Measurements from ENCODE around the gene HAUS3. TPM values are rescaled to one million over a fixed set of nuclear protein-coding genes. Genes with fewer than 3 reads are reported as not detected.

HAUS3 gene
- total and polyA plus RNA-seq, 2 of the 8 experiments (the other 6 are each of a cell fraction or from before 2014, with no cell fraction given): 3.2 to 14.8 TPM

GRCh38 chr4:2283199-2283711 lies 41.3 kb upstream of the HAUS3 start (continued):
- no peak for TF ChIP-seq CHD7 (IDR thresholded peaks at IDR 0.05; ENCODE audit: insufficient replicate concordance, low read length)
- TF ChIP-seq NANOG (IDR thresholded peaks at IDR 0.05; ENCODE audit: insufficient read depth, low read depth, low read length, poor library complexity, severe bottlenecking): no peak
- no peak for TF ChIP-seq ZNF274 (IDR thresholded peaks at IDR 0.05; ENCODE audit: borderline replicate concordance, extremely low read depth, low read length)
- no peak for TF ChIP-seq CHD1 (IDR thresholded peaks at IDR 0.05; ENCODE audit: low read depth, low read length)
- no peak for TF ChIP-seq KDM1A (IDR thresholded peaks at IDR 0.05; ENCODE audit: borderline replicate concordance, low read length)
- TF ChIP-seq SP4 (IDR thresholded peaks at IDR 0.05; ENCODE audit: low read length): no peak
- no peak for TF ChIP-seq NRF1 (IDR thresholded peaks at IDR 0.05; ENCODE audit: low read depth, low read length)
